Measurements from ENCODE around the gene PPP1R12A. TPM values are rescaled to one million over a fixed set of nuclear protein-coding genes. Genes with fewer than 3 reads are reported as not detected.

PPP1R12A gene
- total RNA-seq, 1 experiment from 2014 or later, result 69.9 TPM

GRCh38 chr12:79747274-79747673 is 187.6 kb downstream of the PPP1R12A start:
- ChIA-PET POLR2A (ENCODE audit: unreplicated experiment) (no interaction called here), CTCF (no interaction called here)
- H2AFZ ChIP-seq, result no peak overlapping the region
- no peak overlapping the region for H3K4me2 ChIP-seq
- H3F3A ChIP-seq (ENCODE audit: insufficient read depth, low read depth), result no peaks in the 10 kb centered on the region
- H3K27me3 ChIP-seq (ENCODE audit: insufficient read depth, low read depth), result no peaks in the 10 kb centered on the region
- H4K20me1 ChIP-seq (ENCODE audit: insufficient read depth), result no peaks in the 10 kb centered on the region
- H3K4me3 ChIP-seq, result no peak overlapping the region
- H3K9me2 ChIP-seq (ENCODE audit: insufficient read depth), result no peaks in the 10 kb centered on the region
- TF ChIP-seq EZH2 (IDR thresholded peaks at IDR 0.05; ENCODE audit: low read depth), result no peak
- TF ChIP-seq CTCF (conservative IDR thresholded peaks at IDR 0.05), result no peak
- no peak for DNase-seq
- BruUV-seq (replicated peaks), result no TSS peak
- H3K27ac ChIP-seq, result no peak overlapping the region
- no peaks in the 10 kb centered on the region for H3K36me3 ChIP-seq (ENCODE audit: low read depth)
- H3K79me2 ChIP-seq (ENCODE audit: low read depth), result no peaks in the 10 kb centered on the region
- no peaks in the 10 kb centered on the region; the same call in 1 of the 2 replicates for H3K9me3 ChIP-seq (ENCODE audit: insufficient read depth, low read depth)
- intact Hi-C loops (cut with micrococcal nuclease; ENCODE audit: unreplicated experiment), result no loop called here
- H3K4me1 ChIP-seq (replicated peaks; ENCODE audit: insufficient read depth), result no peaks in the 10 kb centered on the region

DNA sequence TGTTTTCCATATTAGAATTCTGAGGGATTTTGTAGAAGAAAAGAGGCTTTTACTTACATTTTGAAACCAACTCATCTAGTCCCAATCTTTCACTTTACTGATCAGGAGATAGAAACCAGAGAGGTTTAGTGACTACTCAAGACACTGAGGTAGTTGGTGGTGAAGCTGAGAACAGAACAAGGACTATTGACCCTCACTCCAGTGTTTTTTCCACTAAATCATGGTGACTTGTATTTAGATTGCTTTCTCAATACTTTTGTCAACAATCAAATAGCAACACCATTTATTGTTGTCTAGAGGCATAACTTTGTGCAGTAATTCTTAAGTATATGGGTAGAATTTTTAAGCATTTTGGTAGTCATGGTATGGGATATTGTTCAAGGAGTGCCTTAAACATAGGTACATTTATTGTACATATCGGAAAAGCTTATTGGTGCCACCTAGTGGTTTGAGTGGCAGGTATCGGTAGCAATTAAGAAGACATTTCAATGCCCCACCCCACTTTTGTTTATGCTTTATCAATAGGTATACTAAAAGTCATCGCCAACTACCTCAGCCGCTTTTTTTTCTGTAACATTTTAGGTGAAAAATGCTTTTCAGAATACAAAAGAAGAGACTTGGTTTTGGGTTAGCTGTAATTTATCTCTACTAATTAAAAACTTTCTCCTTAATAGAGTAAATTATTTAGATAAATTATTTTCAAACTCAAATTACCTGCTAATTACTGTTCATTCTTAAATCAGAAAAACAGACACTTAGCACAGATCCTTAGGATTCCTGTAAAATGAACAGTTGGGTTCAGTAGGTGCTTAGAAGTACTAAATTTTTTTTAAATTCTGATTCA is 196.8 kb downstream of the PPP1R12A start:
- peaks cover 12% of the 10 kb centered on the region; the same call in 1 of the 2 replicates for H3K4me1 ChIP-seq (replicated peaks; ENCODE audit: insufficient read depth)
- H3K4me3 ChIP-seq, result no peak overlapping the region
- H2AFZ ChIP-seq, result peak overlapping the region; percentile 34; the same call in 1 of the 2 replicates
- H3K79me2 ChIP-seq (ENCODE audit: low read depth), result no peaks in the 10 kb centered on the region
- no peaks in the 10 kb centered on the region for H3K9me2 ChIP-seq (ENCODE audit: insufficient read depth)
- DNase-seq, result peak; percentile 22 to 63
- no peaks in the 10 kb centered on the region for H4K20me1 ChIP-seq (ENCODE audit: insufficient read depth)
- POLR2A ChIA-PET (ENCODE audit: unreplicated experiment), result interaction anchor here (0.6 kb wide), 1 partner anchor 47 kb away, joined by 3 read pairs; the partner anchor contains the start of gene PAWR
- H3K27ac ChIP-seq, result no peak overlapping the region
- no peaks in the 10 kb centered on the region for H3K27me3 ChIP-seq (ENCODE audit: insufficient read depth, low read depth)
- intact Hi-C loops (cut with micrococcal nuclease; ENCODE audit: unreplicated experiment), result loop anchor here (1.0 to 2.0 kb wide), 5 partner anchors 49 to 330 kb away; no protein-coding TSS in a partner anchor
- no peaks in the 10 kb centered on the region for H3K36me3 ChIP-seq (ENCODE audit: low read depth)
- H3K4me2 ChIP-seq, result no peak overlapping the region
- peaks cover 4% of the 10 kb centered on the region; the same call in 1 of the 2 replicates for H3K9me3 ChIP-seq (ENCODE audit: insufficient read depth, low read depth)
- CTCF ChIA-PET, result interaction anchor here (0.6 to 0.7 kb wide), 4 partner anchors 207 to 1269 kb away, joined by 3 to 8 read pairs (median 6); no protein-coding TSS in a partner anchor
- no peaks in the 10 kb centered on the region for H3F3A ChIP-seq (ENCODE audit: insufficient read depth, low read depth)
- BruUV-seq (replicated peaks), result no TSS peak
- TF ChIP-seq EZH2 (IDR thresholded peaks at IDR 0.05; ENCODE audit: low read depth) (no peak), CTCF (conservative IDR thresholded peaks at IDR 0.05) (peak; percentile 81)

DNA sequence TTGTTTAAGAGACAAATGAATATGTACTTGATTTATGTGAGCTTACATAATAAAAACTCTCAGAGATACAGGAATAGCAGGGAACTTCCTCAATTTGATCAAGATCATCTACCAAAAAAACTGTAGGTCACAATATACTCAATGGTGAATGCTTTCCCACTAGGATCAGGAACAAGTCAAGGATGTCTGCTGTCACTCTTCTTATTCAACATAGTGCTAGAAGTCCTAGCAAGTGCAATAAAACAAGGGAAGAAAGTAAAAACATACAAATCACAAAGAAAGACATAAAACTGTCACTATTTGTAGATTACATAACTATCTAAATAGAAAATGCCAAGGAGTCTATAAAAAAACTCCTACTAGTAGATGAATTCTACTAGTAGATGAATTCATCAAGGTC is 202.3 kb downstream of the PPP1R12A start:
- Histone ChIP-seq H3K36me3 (ENCODE audit: low read depth) (no peaks in the 10 kb centered on the region), H3K4me2 (no peak overlapping the region), H3K4me1 (replicated peaks; ENCODE audit: insufficient read depth) (no peaks in the 10 kb centered on the region), H3K9me3 (ENCODE audit: insufficient read depth, low read depth) (peaks cover 4% of the 10 kb centered on the region; the same call in 1 of the 2 replicates), H3F3A (ENCODE audit: insufficient read depth, low read depth) (no peaks in the 10 kb centered on the region), H2AFZ (no peak overlapping the region), H3K9me2 (ENCODE audit: insufficient read depth) (no peaks in the 10 kb centered on the region), H3K79me2 (ENCODE audit: low read depth) (no peaks in the 10 kb centered on the region), H4K20me1 (ENCODE audit: insufficient read depth) (no peaks in the 10 kb centered on the region), H3K27ac (no peak overlapping the region), H3K4me3 (no peak overlapping the region), H3K27me3 (ENCODE audit: insufficient read depth, low read depth) (no peaks in the 10 kb centered on the region)
- TF ChIP-seq CTCF (conservative IDR thresholded peaks at IDR 0.05), result no peak
- TF ChIP-seq EZH2 (IDR thresholded peaks at IDR 0.05; ENCODE audit: low read depth), result no peak
- BruUV-seq (replicated peaks), result no TSS peak
- ChIA-PET POLR2A (ENCODE audit: unreplicated experiment) (no interaction called here), CTCF (no interaction called here)
- no peak for DNase-seq
- intact Hi-C loops (cut with micrococcal nuclease; ENCODE audit: unreplicated experiment), result no loop called here

Data from PC-9 (cell line).